ENCODE results near the gene PSMB7. TPM values are rescaled to one million over a fixed set of nuclear protein-coding genes. Genes with fewer than 3 reads are reported as not detected.

PSMB7 gene
- total RNA-seq (100 to 1,000 TPM; 148 to 182 (median 162) TPM), polyA plus RNA-seq (100 to 1,000 TPM; 252 to 308 TPM)
- long read RNA-seq, donor 1, transcript PSMB7-201 (8 exons, 980 nt), result major isoform, 83 of 88 reads
- long read RNA-seq, donor 1, partial matches to known transcripts, result 2 of 88 reads
- long read RNA-seq, donor 1, other reads (novel, unspliced or antisense), result 3 of 88 reads
- long read RNA-seq, donor 2, transcript PSMB7-201 (8 exons, 980 nt), result major isoform, 112 of 128 reads
- long read RNA-seq, donor 2, partial matches to known transcripts, result 10 of 128 reads
- long read RNA-seq, donor 2, other reads (novel, unspliced or antisense), result 6 of 128 reads
- long read RNA-seq, donor 3, transcript PSMB7-201 (8 exons, 980 nt), result major isoform, 65 of 74 reads
- long read RNA-seq, donor 3, partial matches to known transcripts, result 4 of 74 reads
- long read RNA-seq, donor 3, other reads (novel, unspliced or antisense), result 5 of 74 reads

GRCh38 chr9:124415102-124415851 lies at the start of gene PSMB7:
Gene PSMB7, minus strand, starts transcription at chr9:124415442. Its CDS starts 17 bp downstream, at chr9:124415425.
- H3K4me1 ChIP-seq, result peaks cover 0 to 30% (median 15%) of the 10 kb centered on the region in 9 donors
- H3K9me3 ChIP-seq, result peaks cover 0 to 4% (median 0%) of the 10 kb centered on the region in 11 donors
- peak; percentile 96 for DNase-seq
- TF ChIP-seq CTCF (IDR thresholded peaks at IDR 0.05), result peak; percentile 72 to 94 (median 87)
- WGBS, 2 donors, result 6% methylated on average over 41 of the region's 41 CpGs
- ATAC-seq, result peak; percentile 92 to 97 (median 96)
- H3K4me3 ChIP-seq, result peak within 1 kb of the TSS; percentile 77 to 99 (median 88)
- peak within 1 kb of the TSS in 8 of 10 donors; percentile 25 to 85 (median 58) for H3K27ac ChIP-seq
- peaks cover 0 to 41% (median 33%) of the 10 kb centered on the region in 9 donors for H3K36me3 ChIP-seq
- no peaks in the 10 kb centered on the region for H3K27me3 ChIP-seq
- intact Hi-C loops (cut with DNase I), result loop anchor here in 2 of 10 donors (5.0 kb wide), 1 partner anchor 122 kb away; no protein-coding TSS in a partner anchor

GRCh38 chr9:124462739-124463138 lies 47.5 kb upstream of the PSMB7 start:
- Histone ChIP-seq H3K4me1 (no peaks in the 10 kb centered on the region), H3K27me3 (peaks cover 0 to 15% (median 0%) of the 10 kb centered on the region in 7 donors), H3K4me3 (no peak overlapping the region), H3K36me3 (no peaks in the 10 kb centered on the region), H3K27ac (no peak overlapping the region), H3K9me3 (peaks cover 0 to 12% (median 0%) of the 10 kb centered on the region in 11 donors)
- TF ChIP-seq CTCF (IDR thresholded peaks at IDR 0.05), result no peak
- ATAC-seq (no peak), DNase-seq (no peak)
- WGBS, 2 donors, result 91 to 94% methylated on average over 1 of the region's 1 CpG
- intact Hi-C loops (cut with DNase I), result no loop called here

- H3K4me1 ChIP-seq, result peaks cover 0 to 1% (median 0%) of the 10 kb centered on the region in 9 donors
- intact Hi-C loops (cut with DNase I), result no loop called here
- no peak overlapping the region for H3K27ac ChIP-seq
- no peaks in the 10 kb centered on the region for H3K36me3 ChIP-seq
- no peak for TF ChIP-seq CTCF (IDR thresholded peaks at IDR 0.05)
- H3K4me3 ChIP-seq, result no peak overlapping the region
- DNase-seq (no peak), ATAC-seq (no peak)
- peaks cover 0 to 12% (median 0%) of the 10 kb centered on the region in 11 donors for H3K9me3 ChIP-seq
- 84 to 90% methylated on average over 9 of the region's 9 CpGs for WGBS, 2 donors
- peaks cover 0 to 19% (median 13%) of the 10 kb centered on the region in 7 donors for H3K27me3 ChIP-seq
These were observed 43.2 kb upstream of the PSMB7 start for GRCh38 chr9:124458441-124458840.

- H3K4me1 ChIP-seq, result peaks cover 0 to 3% (median 0%) of the 10 kb centered on the region in 9 donors
- no peak overlapping the region for H3K27ac ChIP-seq
- H3K9me3 ChIP-seq, result peaks cover 0 to 12% (median 0%) of the 10 kb centered on the region in 11 donors
- H3K27me3 ChIP-seq, result peaks cover 4 to 24% (median 18%) of the 10 kb centered on the region in 7 donors
- WGBS, 2 donors, result 80 to 81% methylated on average over 8 of the region's 8 CpGs
- peak in 1 of 8 donors; percentile 10 for ATAC-seq
- H3K36me3 ChIP-seq, result no peaks in the 10 kb centered on the region
- TF ChIP-seq CTCF (IDR thresholded peaks at IDR 0.05), result no peak
- DNase-seq, result no peak
- intact Hi-C loops (cut with DNase I), result no loop called here
- H3K4me3 ChIP-seq, result no peak overlapping the region
These were observed 42.7 kb upstream of the PSMB7 start for GRCh38 chr9:124457887-124458431.
